GM12892 (cell line): ENCODE measurements around the gene RELN. TPM values are rescaled to one million over a fixed set of nuclear protein-coding genes. Genes with fewer than 3 reads are reported as not detected.
"Not testable (repeated sequence)": the region's sequence is repeated elsewhere in the genome, so short reads cannot be mapped to it uniquely, and the experiment has no call there.

Experiments used
- DNase-seq: peaks from one replicate; pipeline ENCODE4 v3.0.0; 2011; ENCODE audit not compliant: insufficient read length
- FAIRE-seq: peaks from 2 replicates; lab custom pipeline; 2011; peaks lifted over from hg19 to GRCh38; lab: Jason Lieb, UNC
- POLR2A ChIP-seq: IDR thresholded peaks from 2 replicates; pipeline ENCODE4 v1.6.1; 2011; ENCODE audit warnings: low read depth, low read length, control low read depth
- POLR2AphosphoS5 ChIP-seq: IDR thresholded peaks from 2 replicates; pipeline ENCODE4 v1.6.1; 2011; ENCODE audit warnings: low read depth, low read length, control low read depth
- TAF1 ChIP-seq: IDR thresholded peaks from 2 replicates; pipeline ENCODE4 v1.6.1; 2011; ENCODE audit warnings: low read depth, mild to moderate bottlenecking, control low read depth, low read length, borderline replicate concordance
- polyA plus RNA-seq: library from polyadenylated mRNA; unstranded; fragments of >200 nt; gene quantifications from one replicate; pipeline ENCODE4 v1.2.1, GENCODE V29; 2012; ENCODE audit warnings: missing spikeins, inconsistent platforms; ENCODE audit not compliant: missing spikeins

RELN gene
- not detected for polyA plus RNA-seq

GRCh38 chr7:103989200-103989784 is at the start of gene RELN:
Gene RELN, minus strand, starts transcription at chr7:103989658. Its CDS starts 302 bp downstream, at chr7:103989356.
- FAIRE-seq (no peak), DNase-seq (no peak)
- TF ChIP-seq POLR2AphosphoS5 (no peak), TAF1 (no peak), POLR2A (no peak)

DNA sequence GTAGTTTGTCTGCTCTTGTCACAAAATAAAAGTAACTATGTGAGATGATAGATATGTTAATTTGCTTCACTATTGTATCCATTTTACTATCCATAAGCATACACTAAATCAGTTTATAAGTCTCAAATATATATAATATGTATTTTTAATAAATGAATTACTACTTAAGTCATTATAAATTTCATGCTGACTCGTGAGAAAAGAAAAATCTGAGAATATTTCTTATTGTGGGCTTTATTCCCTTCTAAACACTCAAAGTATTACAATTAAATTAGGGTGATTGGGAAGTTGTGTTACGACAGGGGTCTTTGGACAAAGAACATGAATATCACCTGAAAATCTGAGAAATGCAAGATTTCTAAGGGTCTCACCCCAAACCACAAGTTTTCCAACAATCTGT is 48.7 kb upstream of the RELN start:
- TF ChIP-seq TAF1 (no peak), POLR2AphosphoS5 (no peak), POLR2A (no peak)
- FAIRE-seq = no peak
- DNase-seq = no peak

GRCh38 chr7:104036889-104037288 is 47.4 kb upstream of the RELN start:
- FAIRE-seq, DNase-seq: not testable (repeated sequence)

- DNase-seq (no peak), FAIRE-seq (no peak)
- no peak for TF ChIP-seq POLR2AphosphoS5
- TF ChIP-seq TAF1 = no peak
- TF ChIP-seq POLR2A = no peak
Observed at GRCh38 chr7:104035351-104035750, 45.9 kb upstream of the RELN start.

GRCh38 chr7:104034679-104035078 is 45.2 kb upstream of the RELN start:
- TF ChIP-seq POLR2AphosphoS5 (no peak), TAF1 (no peak), POLR2A (no peak)
- FAIRE-seq (no peak), DNase-seq (no peak)

DNA sequence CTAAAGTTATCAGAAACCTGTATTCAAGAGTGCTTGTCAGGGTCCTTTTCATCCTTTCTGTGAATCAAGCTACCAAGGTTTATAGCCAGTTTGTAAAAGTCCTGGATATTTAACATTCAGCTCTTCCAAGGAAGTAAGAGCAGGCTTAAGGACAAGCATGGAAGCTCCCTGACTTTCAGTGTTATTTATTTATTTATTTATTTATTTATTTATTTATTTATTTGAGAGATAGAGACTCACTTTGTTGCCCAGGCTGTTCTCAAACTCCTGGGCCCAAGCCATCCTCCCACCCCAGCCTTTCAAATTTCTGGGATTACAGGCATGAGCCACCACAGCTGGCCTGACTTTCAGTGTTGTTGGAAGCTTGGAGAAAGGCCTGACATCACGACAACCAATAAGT is 44.4 kb upstream of the RELN start:
- TF ChIP-seq POLR2A (no peak), TAF1 (no peak), POLR2AphosphoS5 (no peak)
- DNase-seq (no peak), FAIRE-seq (no peak)

DNA sequence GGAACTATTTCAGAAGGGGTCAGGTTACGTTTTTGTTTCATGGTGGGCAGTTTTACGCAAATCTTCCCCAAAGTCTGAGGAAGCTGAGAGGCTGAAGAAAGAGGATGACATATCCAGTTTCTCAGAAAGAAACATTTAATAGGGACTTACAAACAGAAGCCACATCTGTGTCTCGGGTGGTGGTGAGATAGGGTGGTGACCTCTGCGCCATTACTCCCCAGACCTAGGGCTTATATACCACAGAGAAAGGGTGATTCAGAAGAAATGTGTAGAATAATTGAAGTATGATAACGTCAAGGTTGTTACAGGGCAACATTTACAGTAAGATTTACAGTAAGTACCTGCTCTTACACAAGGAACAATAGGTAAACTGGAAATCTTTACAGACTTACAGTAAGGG is 43.0 kb upstream of the RELN start:
- FAIRE-seq = no peak

DNA sequence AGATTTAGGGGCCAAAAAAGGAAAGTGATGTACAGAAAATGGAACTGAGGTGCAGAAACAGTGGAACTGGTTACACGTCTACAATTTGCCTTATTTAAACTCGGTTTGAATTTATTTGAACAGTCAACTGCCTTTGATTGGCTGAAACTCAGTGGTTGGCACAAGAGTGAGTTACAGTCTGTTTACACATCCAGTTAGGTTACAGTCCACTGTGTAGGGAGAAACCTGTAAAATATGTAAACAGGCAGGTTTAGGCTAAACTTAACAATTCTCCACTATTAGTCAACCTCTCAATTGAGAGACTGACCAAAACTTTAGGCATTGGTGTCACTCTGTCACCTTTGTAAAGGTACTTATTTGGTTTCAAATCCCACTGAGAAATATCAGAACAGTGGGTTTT is 40.3 kb upstream of the RELN start:
- TF ChIP-seq POLR2A (no peak), POLR2AphosphoS5 (no peak), TAF1 (no peak)
- DNase-seq = no peak
- no peak for FAIRE-seq

More for the DNA sequence above, 43.0 kb upstream of the RELN start:
- DNase-seq = no peak
- TF ChIP-seq POLR2AphosphoS5 (no peak), POLR2A (no peak), TAF1 (no peak)

- FAIRE-seq (no peak), DNase-seq (no peak)
- TF ChIP-seq TAF1 = no peak
- TF ChIP-seq POLR2A = no peak
- TF ChIP-seq POLR2AphosphoS5 = no peak
Observed at GRCh38 chr7:104024632-104025031, 35.2 kb upstream of the RELN start.

DNA sequence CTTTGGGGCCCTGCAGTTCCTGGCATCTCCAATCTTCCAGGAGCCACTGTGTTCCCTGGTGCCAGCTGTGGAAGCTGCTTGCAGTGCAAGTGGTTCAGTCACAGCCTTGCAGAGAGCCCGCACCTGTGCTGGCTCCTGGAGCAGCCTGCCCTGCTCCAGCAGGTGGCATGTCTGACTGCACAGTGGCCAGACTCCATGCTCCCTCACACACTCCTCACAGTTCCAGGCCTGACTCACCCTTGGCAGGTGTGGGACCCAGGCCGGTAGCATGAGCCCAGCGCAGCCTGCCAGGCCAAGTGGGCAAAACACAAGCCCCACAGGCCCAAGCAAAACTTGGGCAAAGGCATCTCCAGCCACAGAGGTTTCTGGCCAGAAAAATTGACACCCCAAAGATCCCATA is 33.6 kb upstream of the RELN start:
- DNase-seq (no peak), FAIRE-seq (no peak)
- TF ChIP-seq TAF1 (no peak), POLR2AphosphoS5 (no peak), POLR2A (no peak)

DNA sequence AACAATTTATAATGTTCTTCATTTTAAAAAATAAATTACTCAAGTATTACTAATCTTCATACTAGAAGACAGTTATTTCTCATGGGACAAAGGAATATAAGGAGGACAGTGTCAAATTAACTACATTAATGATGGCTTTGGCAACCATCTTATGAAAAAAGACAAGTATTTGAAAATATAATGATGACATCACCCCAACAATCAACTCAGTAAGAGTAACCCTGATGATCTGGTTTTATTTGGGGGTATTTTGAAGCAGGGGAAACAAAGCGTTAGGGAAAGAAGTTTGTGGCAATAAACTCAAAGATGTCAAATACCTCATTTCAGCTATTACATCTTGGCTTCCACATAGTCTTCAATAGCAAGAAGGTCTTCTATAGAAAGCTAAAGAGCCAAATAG is 29.0 kb upstream of the RELN start:
- FAIRE-seq = no peak
- DNase-seq = no peak
- TF ChIP-seq TAF1 = no peak
- no peak for TF ChIP-seq POLR2AphosphoS5
- no peak for TF ChIP-seq POLR2A

DNA sequence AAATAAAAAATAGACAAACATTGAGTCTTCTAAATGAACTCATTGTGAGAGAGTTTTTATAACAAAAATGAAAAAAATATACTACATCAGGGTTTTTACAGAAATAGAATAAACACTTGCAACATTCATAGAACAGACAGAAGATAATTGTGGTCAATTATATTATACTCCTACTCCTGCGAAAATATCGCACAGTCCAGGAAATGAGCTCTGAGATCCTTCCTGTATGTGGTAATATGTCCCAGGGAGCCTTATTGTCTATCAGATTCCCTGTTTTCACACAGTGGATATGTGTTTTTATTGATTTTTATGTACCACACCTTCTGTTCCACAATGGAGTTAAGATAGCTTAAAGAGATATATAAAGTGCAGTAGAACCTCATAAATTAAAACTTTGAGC is 27.5 kb upstream of the RELN start:
- no peak for TF ChIP-seq POLR2AphosphoS5
- TF ChIP-seq TAF1 = no peak
- TF ChIP-seq POLR2A = no peak
- no peak for DNase-seq
- no peak for FAIRE-seq

- no peak for TF ChIP-seq TAF1
- no peak for TF ChIP-seq POLR2AphosphoS5
- no peak for TF ChIP-seq POLR2A
- no peak for DNase-seq
- FAIRE-seq = no peak
Observed at GRCh38 chr7:104012835-104013234, 23.4 kb upstream of the RELN start.
